Coronary artery (tissue), 2 donors: Measurements from ENCODE around the gene YOD1.

Experiments used
- DNase-seq: peaks from one replicate; pipeline ENCODE4 v3.0.0-alpha.2; 2017; ENCODE audit warnings: low spot score
- H3K27ac ChIP-seq, 2 donors: fragments of 200-600 bp; sonication (generic); one replicate each; pipeline ENCODE4 v1.5.1; 2016 to 2019
- H3K4me3 ChIP-seq: fragments of 200-600 bp; sonication (generic); 2 replicates; pipeline ENCODE4 v1.5.1; 2016; ENCODE audit warnings: mild to moderate bottlenecking, moderate library complexity
- CTCF ChIP-seq: fragments of 200-600 bp; sonication (generic); IDR thresholded peaks from one replicate; pipeline ENCODE4 v1.5.1; 2019; ENCODE audit warnings: antibody characterized with exemption

YOD1 gene

GRCh38 chr1:207027206-207027777, 23.7 kb downstream of the YOD1 start:
- no peak for DNase-seq
- Histone ChIP-seq H3K27ac (no peak overlapping the region), H3K4me3 (no peak overlapping the region)
- no peak for TF ChIP-seq CTCF

DNA sequence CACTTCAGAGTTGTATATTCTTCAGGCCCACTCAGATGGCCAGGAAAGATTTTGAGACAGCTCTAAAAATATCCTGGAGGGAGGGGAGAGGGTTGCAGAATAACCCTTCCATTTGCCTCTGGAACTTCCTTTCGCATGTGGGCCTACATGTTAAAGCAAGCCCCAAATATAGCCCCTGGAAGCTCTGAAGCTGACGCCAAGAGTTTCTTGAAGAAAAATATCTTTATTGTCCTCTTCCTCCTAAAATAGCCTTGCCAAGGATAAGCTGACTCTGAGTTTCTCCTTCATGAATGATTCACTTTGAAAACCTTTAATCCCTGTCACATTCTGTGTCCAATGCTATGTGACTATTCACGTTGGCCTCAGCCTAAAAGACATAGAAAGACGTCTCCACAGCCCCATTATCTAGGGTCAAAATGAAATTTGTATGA, 24.9 kb downstream of the YOD1 start:
- DNase-seq = no peak
- Histone ChIP-seq H3K4me3 (no peak overlapping the region), H3K27ac (peak overlapping the region; percentile 38 to 77)

DNA sequence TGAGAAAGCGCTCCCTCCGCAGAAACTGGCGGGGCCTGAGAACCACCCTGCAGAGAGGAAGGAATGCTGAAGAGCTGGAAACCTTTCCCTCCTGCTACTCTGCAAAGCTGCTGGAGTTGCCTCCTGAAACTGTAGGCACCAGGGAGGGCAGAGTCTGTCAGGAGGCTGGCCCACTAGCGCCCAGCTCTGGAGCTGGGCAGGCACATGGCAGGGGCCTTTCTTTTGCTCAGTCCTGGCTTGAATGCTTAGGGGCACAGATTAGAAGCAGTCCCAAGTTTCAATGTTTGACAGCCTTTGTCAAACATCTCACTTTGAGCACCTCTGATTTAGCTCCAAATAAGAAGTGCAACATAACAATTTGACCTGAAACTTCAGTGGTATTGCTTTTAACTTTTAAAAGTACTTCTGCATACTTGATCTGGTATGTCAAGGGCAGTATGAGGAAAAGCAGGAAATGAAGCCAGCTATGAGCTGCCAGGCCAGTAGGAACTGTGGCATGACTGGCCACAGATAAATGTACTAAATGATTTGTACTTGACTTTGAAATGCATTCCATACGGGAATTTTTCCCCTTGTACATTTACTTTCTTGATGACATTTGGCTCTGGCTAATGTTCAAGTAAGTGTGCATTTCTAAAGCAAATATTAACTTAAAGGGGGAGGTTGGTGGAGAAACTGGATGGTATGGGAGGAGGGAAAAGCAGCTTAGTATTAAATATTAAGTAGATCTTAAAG, 25.7 kb downstream of the YOD1 start:
- no peak for TF ChIP-seq CTCF
- DNase-seq = no peak
- peak overlapping the region; percentile 51 to 77 for H3K27ac ChIP-seq
- peak overlapping the region; percentile 5 for H3K4me3 ChIP-seq

More for the DNA sequence above, 24.9 kb downstream of the YOD1 start:
- TF ChIP-seq CTCF = no peak

DNA sequence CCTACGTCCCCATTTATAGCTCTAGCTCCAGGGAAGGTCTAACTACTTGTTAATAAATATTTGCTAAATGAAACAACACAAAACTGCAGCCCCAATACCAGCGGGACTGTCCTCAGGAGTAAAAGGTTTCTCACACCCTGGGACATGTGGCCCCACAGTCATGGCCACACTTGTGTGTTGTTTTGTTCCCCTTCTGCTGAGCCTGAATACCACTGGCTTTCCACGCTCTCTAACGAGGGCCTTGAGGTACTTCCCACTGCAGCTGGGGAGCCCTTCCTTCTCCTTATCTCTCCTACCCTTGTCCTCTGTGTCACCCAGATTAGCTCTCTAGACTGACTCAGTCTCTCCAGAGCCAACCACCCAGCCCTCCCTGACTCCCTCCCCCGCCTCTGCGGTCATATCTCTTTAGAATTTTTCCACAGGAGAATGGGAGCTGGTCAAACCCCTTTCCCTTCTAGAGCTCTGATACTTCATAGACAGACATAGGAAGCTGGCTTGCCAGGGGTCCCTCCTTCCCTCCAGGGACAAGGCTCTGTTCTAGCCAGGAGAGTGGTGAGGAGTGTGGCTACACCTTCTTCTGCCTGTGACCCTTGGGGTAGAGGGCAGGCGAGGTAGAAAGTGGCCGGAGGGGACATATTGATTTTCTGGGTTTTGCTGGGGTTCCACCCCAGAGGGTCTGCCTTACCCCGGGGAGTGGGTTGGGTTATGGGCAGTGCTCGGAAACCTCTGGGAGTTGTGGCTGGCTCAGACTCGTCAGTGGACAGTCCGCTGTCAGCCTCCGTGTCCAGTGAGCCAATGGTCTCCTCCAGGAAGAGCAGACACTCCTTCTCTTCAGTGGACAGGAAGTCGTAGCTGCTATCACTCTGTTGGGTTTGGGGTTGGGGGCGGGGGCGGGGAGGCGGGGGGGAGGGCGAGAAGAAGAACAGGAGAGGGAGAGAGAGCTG, 26.5 kb downstream of the YOD1 start:
- DNase-seq = no peak
- no peak for TF ChIP-seq CTCF
- peak overlapping the region; percentile 51 to 77 for H3K27ac ChIP-seq
- H3K4me3 ChIP-seq = peak overlapping the region; percentile 5

DNA sequence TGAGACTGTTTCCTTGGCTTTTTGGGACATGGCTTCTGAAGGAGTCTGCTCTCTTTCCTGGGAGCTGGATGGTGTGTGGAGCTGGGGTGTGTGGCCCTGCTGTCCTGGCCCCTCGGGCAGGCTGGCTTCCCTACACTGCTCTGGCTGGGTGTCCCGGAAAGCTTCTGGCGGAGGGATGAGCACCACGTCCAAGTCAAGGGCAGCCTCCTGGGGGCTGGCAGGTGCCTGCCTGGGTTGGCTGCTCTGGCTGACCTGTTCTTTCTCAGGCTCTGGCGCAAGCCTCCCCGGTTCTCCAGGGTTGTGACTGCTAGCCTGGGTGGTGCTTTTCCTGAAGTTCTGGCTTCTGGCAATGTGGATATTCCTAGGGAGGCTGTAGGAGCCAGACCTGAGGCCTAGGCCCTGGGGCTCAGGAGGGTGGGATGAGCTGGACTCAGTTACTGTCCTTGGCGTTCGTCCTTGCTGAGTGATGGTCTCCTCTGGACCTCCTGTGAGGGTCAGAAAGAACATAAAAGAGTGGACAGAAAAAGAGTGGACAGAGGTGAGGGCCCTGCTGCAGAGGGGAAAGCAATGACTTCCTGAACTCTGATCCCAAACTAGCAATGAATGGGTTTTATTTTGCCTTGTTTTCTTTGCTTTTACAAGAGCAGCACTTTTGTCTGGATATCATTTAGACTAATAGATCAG, 27.9 kb downstream of the YOD1 start:
- Histone ChIP-seq H3K4me3 (no peak overlapping the region), H3K27ac (no peak overlapping the region)
- no peak for TF ChIP-seq CTCF
- no peak for DNase-seq

- H3K4me3 ChIP-seq = no peak overlapping the region
- no peak overlapping the region for H3K27ac ChIP-seq
- TF ChIP-seq CTCF = no peak
- no peak for DNase-seq
Measured at GRCh38 chr1:207021876-207022596, 29.0 kb downstream of the YOD1 start.
